ENCODE data around the gene SVIL. TPM values are rescaled to one million over a fixed set of nuclear protein-coding genes. Genes with fewer than 3 reads are reported as not detected.

The SVIL gene
- total and polyA plus RNA-seq, 2 donors (not counting 1 experiment from before 2014, with no cell fraction given) = 0.74 to 0.88 TPM

GRCh38 chr10:29420744-29421143 is 214.0 kb downstream of the SVIL start:
- Mint-ChIP-seq H3K9me3 (ENCODE audit: insufficient read depth) (no peaks in the 10 kb centered on the region), H3K4me3 (no peak overlapping the region), H3K27ac (no peak overlapping the region), H3K4me1 (no peaks in the 10 kb centered on the region), H3K27me3 (no peaks in the 10 kb centered on the region)
- H3K27ac ChIP-seq (ENCODE audit: low read length in 2 of 2) = no peak overlapping the region
- TF ChIP-seq CTCF (IDR thresholded peaks at IDR 0.05) (no peak), EZH2 (IDR thresholded peaks at IDR 0.05; ENCODE audit: borderline replicate concordance, insufficient read depth, low read depth, low read length, poor library complexity, severe bottlenecking) (no peak)
- intact Hi-C loops (cut with micrococcal nuclease) = no loop called here
- H3K4me3 ChIP-seq (ENCODE audit: control extremely low read depth in 1 of 5, extremely low read depth in 1 of 5, insufficient read depth in 1 of 5, low read depth in 2 of 5, low read length in 4 of 5) = no peak overlapping the region
- no peaks in the 10 kb centered on the region for H3K79me2 ChIP-seq (ENCODE audit: control insufficient read depth, insufficient read depth, low read length)
- H3K9ac ChIP-seq (ENCODE audit: low read length) = no peak overlapping the region
- no peaks in the 10 kb centered on the region for H3K27me3 ChIP-seq (replicated peaks in 1 of 4; ENCODE audit: control extremely low read depth in 1 of 4, control insufficient read depth in 3 of 4, insufficient read depth in 4 of 4, low read length in 3 of 4)
- CTCF ChIA-PET = interaction anchor here (2.0 kb wide), 1 partner anchor 25 kb away, joined by 4 read pairs; no protein-coding TSS in a partner anchor
- no peak overlapping the region for H2AFZ ChIP-seq (ENCODE audit: insufficient read depth, low read depth, low read length, poor library complexity, severe bottlenecking)
- no peak overlapping the region for H3K4me2 ChIP-seq (replicated peaks; ENCODE audit: low read depth, low read length, poor library complexity, severe bottlenecking)
- no peaks in the 10 kb centered on the region for H3K9me3 ChIP-seq (ENCODE audit: control extremely low read depth in 1 of 3, control insufficient read depth in 2 of 3, insufficient read depth in 1 of 3, low read length in 2 of 3)
- WGBS (ENCODE audit: insufficient coverage) = no CpG with 5 or more reads among the region's 4 CpGs
- POLR2A ChIA-PET = no interaction called here
- H3K4me1 ChIP-seq (ENCODE audit: control insufficient read depth in 2 of 2, insufficient read depth in 2 of 2, low read length in 2 of 2) = no peaks in the 10 kb centered on the region
- no peaks in the 10 kb centered on the region for H4K20me1 ChIP-seq (ENCODE audit: control insufficient read depth, insufficient read depth, low read length, poor library complexity, severe bottlenecking)
- no peak for ATAC-seq (ENCODE audit: low read depth)
- H3K36me3 ChIP-seq (replicated peaks in 1 of 2; ENCODE audit: control extremely low read depth in 1 of 2, control insufficient read depth in 1 of 2, extremely low read depth in 1 of 2, insufficient read depth in 2 of 2, low read length in 1 of 2) = no peaks in the 10 kb centered on the region
- DNase-seq = no peak

- no peaks in the 10 kb centered on the region for H3K4me1 ChIP-seq (ENCODE audit: control insufficient read depth in 2 of 2, insufficient read depth in 2 of 2, low read length in 2 of 2)
- ChIA-PET POLR2A (no interaction called here), CTCF (no interaction called here)
- DNase-seq (no peak), ATAC-seq (ENCODE audit: low read depth) (no peak)
- no peak overlapping the region for H3K4me3 ChIP-seq (ENCODE audit: control extremely low read depth in 1 of 5, extremely low read depth in 1 of 5, insufficient read depth in 1 of 5, low read depth in 2 of 5, low read length in 4 of 5)
- no peaks in the 10 kb centered on the region for H3K79me2 ChIP-seq (ENCODE audit: control insufficient read depth, insufficient read depth, low read length)
- H3K4me2 ChIP-seq (replicated peaks; ENCODE audit: low read depth, low read length, poor library complexity, severe bottlenecking) = no peak overlapping the region
- H3K36me3 ChIP-seq (replicated peaks in 1 of 2; ENCODE audit: control extremely low read depth in 1 of 2, control insufficient read depth in 1 of 2, extremely low read depth in 1 of 2, insufficient read depth in 2 of 2, low read length in 1 of 2) = no peaks in the 10 kb centered on the region
- no peaks in the 10 kb centered on the region for H3K27me3 ChIP-seq (replicated peaks in 1 of 4; ENCODE audit: control extremely low read depth in 1 of 4, control insufficient read depth in 3 of 4, insufficient read depth in 4 of 4, low read length in 3 of 4)
- Mint-ChIP-seq H3K4me3 (no peak overlapping the region), H3K27me3 (no peaks in the 10 kb centered on the region), H3K27ac (no peak overlapping the region), H3K9me3 (ENCODE audit: insufficient read depth) (no peaks in the 10 kb centered on the region), H3K4me1 (no peaks in the 10 kb centered on the region)
- no peak overlapping the region for H3K27ac ChIP-seq (ENCODE audit: low read length in 2 of 2)
- H3K9ac ChIP-seq (ENCODE audit: low read length) = no peak overlapping the region
- no peaks in the 10 kb centered on the region for H3K9me3 ChIP-seq (ENCODE audit: control extremely low read depth in 1 of 3, control insufficient read depth in 2 of 3, insufficient read depth in 1 of 3, low read length in 2 of 3)
- WGBS (ENCODE audit: insufficient coverage) = no CpG with 5 or more reads among the region's 3 CpGs
- H4K20me1 ChIP-seq (ENCODE audit: control insufficient read depth, insufficient read depth, low read length, poor library complexity, severe bottlenecking) = no peaks in the 10 kb centered on the region
- TF ChIP-seq CTCF (IDR thresholded peaks at IDR 0.05) = no peak
- TF ChIP-seq EZH2 (IDR thresholded peaks at IDR 0.05; ENCODE audit: borderline replicate concordance, insufficient read depth, low read depth, low read length, poor library complexity, severe bottlenecking) = no peak
- intact Hi-C loops (cut with micrococcal nuclease) = no loop called here
- no peak overlapping the region for H2AFZ ChIP-seq (ENCODE audit: insufficient read depth, low read depth, low read length, poor library complexity, severe bottlenecking)
Observed at GRCh38 chr10:29417324-29417723, 217.4 kb downstream of the SVIL start.
